GM23248 (cell line): ENCODE measurements around the gene TTC28.

Experiments
- EZH2 ChIP-seq: fragments of 200-600 bp; sonication (generic); IDR thresholded peaks from 2 replicates; pipeline ENCODE4 v1.6.1; 2018; ENCODE audit warnings: antibody characterized with exemption, mild to moderate bottlenecking; ENCODE audit not compliant: insufficient read depth, poor library complexity, severe bottlenecking
- EZH2phosphoT487 ChIP-seq: fragments of 200-600 bp; sonication (generic); IDR thresholded peaks from 2 replicates; pipeline ENCODE4 v1.6.1; 2018; ENCODE audit warnings: antibody characterized with exemption, moderate library complexity, mild to moderate bottlenecking, low read depth; ENCODE audit not compliant: insufficient read depth

DNA sequence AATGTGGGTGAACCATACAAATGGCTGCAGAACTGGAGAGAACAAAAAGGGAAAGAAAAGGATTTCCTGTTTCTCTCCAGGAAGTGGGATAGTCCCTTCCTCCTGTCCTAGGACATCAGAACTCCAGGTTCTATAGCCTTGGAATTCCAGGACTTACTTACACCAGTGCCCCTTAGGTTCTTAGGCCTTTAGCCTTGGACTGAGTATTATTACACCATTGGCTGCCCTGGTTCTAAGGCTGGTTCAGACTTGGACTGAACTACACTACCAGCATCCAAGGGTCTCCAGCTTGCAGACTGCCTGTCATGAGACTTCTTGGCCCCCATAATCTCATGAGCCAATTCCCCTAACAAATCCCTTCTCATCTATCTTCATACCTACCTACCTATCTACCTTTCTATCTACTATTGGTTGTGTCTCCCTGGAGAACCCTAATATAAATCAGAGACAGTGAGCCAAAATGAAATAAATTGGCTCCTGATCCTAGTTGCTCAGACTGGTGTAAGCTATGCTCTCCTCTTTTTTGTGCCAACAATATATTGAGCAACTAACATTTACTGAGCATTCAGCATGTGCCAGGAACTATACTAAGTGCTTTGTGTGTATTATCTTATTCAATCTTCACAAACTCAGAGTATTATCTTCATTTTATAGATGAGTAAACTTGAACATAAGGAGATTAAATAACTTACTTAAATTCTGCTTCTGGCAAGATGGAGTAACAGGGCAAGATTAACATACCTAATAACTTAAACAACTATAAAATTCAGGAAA lies 303.7 kb downstream of the TTC28 start:
- TF ChIP-seq EZH2: no peak
- TF ChIP-seq EZH2phosphoT487: no peak
